Thymus (tissue), 11 donors: ENCODE data around the gene EXOC1L. TPM values are rescaled to one million over a fixed set of nuclear protein-coding genes. Genes with fewer than 3 reads are reported as not detected.

Source experiments
- DNase-seq, 9 donors: peaks; one replicate each; pipeline ENCODE4 v3.0.0-alpha.2; 2013; ENCODE audit warnings: low spot score in 9 of 9, low read depth in 6 of 9, missing footprints in 1 of 9
- H3K27ac ChIP-seq, 2 donors: one replicate each; pipeline ENCODE4 v1.5.1; 2013; ENCODE audit warnings: control low read depth in 1 of 2, low read depth in 1 of 2, low read length in 1 of 2, mild to moderate bottlenecking in 1 of 2, moderate library complexity in 1 of 2
- H3K27me3 ChIP-seq, 2 donors: one replicate each; pipeline ENCODE4 v1.5.1; 2013; ENCODE audit warnings: low read length in 1 of 2; ENCODE audit not compliant: control insufficient read depth in 2 of 2, insufficient read depth in 1 of 2
- H3K36me3 ChIP-seq, 2 donors: one replicate each; pipeline ENCODE4 v1.5.1; 2013; ENCODE audit warnings: low read length in 1 of 2, mild to moderate bottlenecking in 1 of 2, moderate library complexity in 1 of 2; ENCODE audit not compliant: control insufficient read depth in 2 of 2, insufficient read depth in 2 of 2
- H3K4me1 ChIP-seq, 2 donors: one replicate each; pipeline ENCODE4 v1.5.1; 2013; ENCODE audit warnings: low read length in 2 of 2; ENCODE audit not compliant: control insufficient read depth in 2 of 2, insufficient read depth in 2 of 2
- H3K4me3 ChIP-seq, 2 donors: one replicate each; pipeline ENCODE4 v1.5.1; 2013; ENCODE audit warnings: low read length in 2 of 2, control low read depth in 1 of 2, mild to moderate bottlenecking in 1 of 2
- H3K9me3 ChIP-seq, 2 donors: one replicate each; pipeline ENCODE4 v1.5.1; 2013; ENCODE audit warnings: low read length in 1 of 2, mild to moderate bottlenecking in 1 of 2; ENCODE audit not compliant: control insufficient read depth in 2 of 2, insufficient read depth in 1 of 2
- WGBS: extraction: QIAGEN DNeasy Blood & Tissue Kit; methylation state at CpG from one replicate; pipeline ENCODE4 v1.1.7; 2013; 5-methylcytosine and 5-hydroxymethylcytosine counted together
- polyA plus RNA-seq: library from polyadenylated mRNA; stranded (reverse); fragments of 200-250 nt; gene quantifications from one replicate; pipeline ENCODE4 v1.2.3, GENCODE V29; 2013
- total RNA-seq: library from RNA; stranded (reverse); fragments of 120-200 nt; gene quantifications from one replicate; pipeline ENCODE4 v1.2.4, GENCODE V29; 2013
- donor health status: healthy.

The EXOC1L gene
- total and polyA plus RNA-seq, 2 donors = not detected

DNA sequence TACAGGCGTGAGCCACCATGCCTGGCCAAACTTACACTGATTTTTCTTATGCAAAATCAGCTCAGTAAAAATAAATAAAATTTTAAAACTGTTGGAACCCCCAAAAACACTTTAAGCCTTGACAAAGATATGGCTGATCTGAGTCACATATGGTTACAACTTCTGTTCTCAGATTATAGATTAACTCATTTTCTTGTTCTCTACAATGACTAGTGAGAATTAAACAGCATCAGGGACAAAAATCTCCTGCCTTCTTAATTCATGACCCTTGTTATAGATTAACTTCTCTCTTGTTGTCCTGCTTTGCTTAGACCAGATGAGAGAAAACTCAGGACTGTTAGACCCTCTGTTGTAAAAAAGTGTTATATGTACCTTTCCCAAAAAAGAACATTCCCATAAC, 24.2 kb upstream of the EXOC1L start:
- Histone ChIP-seq H3K27ac (no peak overlapping the region), H3K27me3 (peaks cover 13 to 47% of the 10 kb centered on the region in 2 donors), H3K9me3 (no peaks in the 10 kb centered on the region), H3K4me1 (no peaks in the 10 kb centered on the region), H3K36me3 (no peaks in the 10 kb centered on the region), H3K4me3 (no peak overlapping the region)
- DNase-seq = no peak
- WGBS = 94% methylated on average over 1 of the region's 1 CpG

DNA sequence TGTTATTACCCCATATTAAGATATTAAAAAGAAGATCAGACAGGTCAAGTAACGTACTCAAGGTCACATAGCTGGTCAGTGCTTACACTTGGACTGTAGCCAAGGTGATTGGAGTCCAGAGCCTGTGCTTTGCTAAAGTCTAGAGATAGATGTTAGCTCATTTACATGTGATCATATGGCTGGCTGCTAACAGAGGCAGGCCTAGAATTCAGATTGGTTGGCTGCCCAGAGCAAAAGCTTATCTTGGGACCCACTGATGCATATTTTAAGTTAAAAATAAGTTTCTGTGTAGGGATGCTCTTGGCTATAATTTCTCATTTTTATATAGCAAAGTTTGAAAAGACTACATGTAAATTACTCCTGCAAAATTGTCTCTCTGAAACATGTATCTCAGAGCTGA, 18.1 kb upstream of the EXOC1L start:
- Histone ChIP-seq H3K4me1 (no peaks in the 10 kb centered on the region), H3K27me3 (peaks cover 0 to under 1% of the 10 kb centered on the region in 2 donors), H3K4me3 (no peak overlapping the region), H3K27ac (no peak overlapping the region), H3K36me3 (no peaks in the 10 kb centered on the region), H3K9me3 (no peaks in the 10 kb centered on the region)
- 41% methylated on average over 1 of the region's 1 CpG for WGBS
- DNase-seq = no peak

GRCh38 chr4:55807556-55807955, 12.0 kb upstream of the EXOC1L start:
- no peaks in the 10 kb centered on the region for H3K9me3 ChIP-seq
- H3K27me3 ChIP-seq = no peaks in the 10 kb centered on the region
- H3K4me1 ChIP-seq = no peaks in the 10 kb centered on the region
- H3K27ac ChIP-seq = no peak overlapping the region
- no peak overlapping the region for H3K4me3 ChIP-seq
- H3K36me3 ChIP-seq = no peaks in the 10 kb centered on the region
- DNase-seq = no peak

DNA sequence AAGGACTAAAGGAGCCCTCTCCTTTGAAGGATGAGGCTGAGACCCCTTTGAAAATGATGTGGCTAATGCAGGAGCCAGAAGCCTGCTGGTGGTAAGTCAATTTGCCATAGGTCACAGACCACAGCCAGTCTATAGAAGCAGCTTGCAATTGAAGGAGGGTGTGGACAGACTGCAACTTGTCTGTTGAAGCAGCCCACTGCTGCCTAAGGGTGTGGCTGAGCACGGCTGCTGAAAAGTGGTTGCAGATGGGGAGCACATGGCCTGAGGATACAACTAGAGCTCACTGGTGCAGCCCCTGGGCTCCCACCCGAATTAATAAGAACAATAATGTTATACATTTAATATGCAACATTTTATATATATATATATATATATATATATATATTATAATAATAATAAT, 11.4 kb upstream of the EXOC1L start:
- no peak overlapping the region for H3K27ac ChIP-seq

GRCh38 chr4:55808632-55809031, 11.0 kb upstream of the EXOC1L start:
- 89% methylated on average over 5 of the region's 5 CpGs for WGBS

More for the DNA sequence above, 11.4 kb upstream of the EXOC1L start:
- no peaks in the 10 kb centered on the region for H3K9me3 ChIP-seq
- no peaks in the 10 kb centered on the region for H3K27me3 ChIP-seq
- H3K4me3 ChIP-seq = no peak overlapping the region
- no peaks in the 10 kb centered on the region for H3K36me3 ChIP-seq
- WGBS = 97% methylated on average over 2 of the region's 2 CpGs
- no peaks in the 10 kb centered on the region for H3K4me1 ChIP-seq
- DNase-seq = no peak

GRCh38 chr4:55817691-55818090, 1.9 kb upstream of the EXOC1L start:
- H3K9me3 ChIP-seq = no peaks in the 10 kb centered on the region
- H3K4me1 ChIP-seq = no peaks in the 10 kb centered on the region
- WGBS = 97% methylated on average over 3 of the region's 3 CpGs
- no peaks in the 10 kb centered on the region for H3K36me3 ChIP-seq
- no peak overlapping the region for H3K4me3 ChIP-seq
- H3K27me3 ChIP-seq = peaks cover 0 to 10% of the 10 kb centered on the region in 2 donors
- H3K27ac ChIP-seq = no peak overlapping the region
- DNase-seq = no peak

More at GRCh38 chr4:55808632-55809031, 11.0 kb upstream of the EXOC1L start:
- no peaks in the 10 kb centered on the region for H3K4me1 ChIP-seq
- DNase-seq = no peak
- no peaks in the 10 kb centered on the region for H3K36me3 ChIP-seq
- H3K27ac ChIP-seq = no peak overlapping the region
- H3K9me3 ChIP-seq = no peaks in the 10 kb centered on the region
- no peak overlapping the region for H3K4me3 ChIP-seq
- no peaks in the 10 kb centered on the region for H3K27me3 ChIP-seq

DNA sequence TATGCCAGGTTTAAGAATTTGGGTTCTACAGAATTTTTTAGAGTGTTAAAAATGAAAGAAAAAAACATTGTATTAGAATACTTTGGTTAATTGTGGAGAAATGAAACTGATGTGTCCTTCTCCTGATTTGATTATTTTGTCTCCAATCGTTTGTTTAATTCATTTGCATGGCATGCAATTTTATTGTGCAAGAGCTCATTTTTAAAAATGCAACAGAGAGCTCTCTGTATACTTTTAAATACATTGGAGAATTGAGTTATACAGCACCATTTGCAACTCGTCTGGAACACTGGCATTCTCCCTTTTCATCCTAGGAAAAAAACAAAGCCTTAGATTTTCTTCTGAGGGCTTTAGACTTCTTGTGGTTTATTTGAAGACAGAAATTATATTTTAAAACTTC, 689 bp downstream of the EXOC1L start:
- Histone ChIP-seq H3K27ac (no peak overlapping the region), H3K27me3 (peaks cover 0 to 10% of the 10 kb centered on the region in 2 donors), H3K4me1 (no peaks in the 10 kb centered on the region), H3K4me3 (no peak overlapping the region), H3K36me3 (no peaks in the 10 kb centered on the region), H3K9me3 (no peaks in the 10 kb centered on the region)
- WGBS = 55% methylated on average over 2 of the region's 2 CpGs
- DNase-seq = no peak

- no peak overlapping the region for H3K4me3 ChIP-seq
Observed at GRCh38 chr4:55822329-55822728, 2.7 kb downstream of the EXOC1L start.

DNA sequence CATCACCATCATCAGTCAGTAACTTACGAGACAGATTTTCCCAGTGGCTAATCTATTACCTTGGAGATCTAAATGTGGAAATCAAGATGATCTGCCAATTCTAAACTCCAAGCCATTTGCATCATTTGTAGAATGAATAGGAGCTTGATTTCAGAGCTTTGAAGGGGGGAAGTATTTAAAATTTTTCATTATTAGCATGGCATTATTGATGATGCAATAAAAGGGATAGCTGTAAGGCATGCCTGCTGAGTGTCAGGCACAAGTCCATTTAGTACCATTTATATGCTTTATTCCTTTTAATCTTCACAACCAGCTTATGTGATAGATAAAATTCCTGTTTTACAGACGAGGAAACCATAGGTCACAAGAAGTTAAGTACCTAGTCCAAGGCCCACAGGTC, 5.3 kb downstream of the EXOC1L start:
- Histone ChIP-seq H3K27me3 (peaks cover 0 to 4% of the 10 kb centered on the region in 2 donors), H3K4me3 (no peak overlapping the region), H3K27ac (no peak overlapping the region), H3K36me3 (no peaks in the 10 kb centered on the region), H3K4me1 (no peaks in the 10 kb centered on the region), H3K9me3 (no peaks in the 10 kb centered on the region)
- 90% methylated on average over 2 of the region's 2 CpGs for WGBS
- DNase-seq = no peak

More at GRCh38 chr4:55822329-55822728, 2.7 kb downstream of the EXOC1L start:
- Histone ChIP-seq H3K9me3 (no peaks in the 10 kb centered on the region), H3K27me3 (peaks cover 0 to 10% of the 10 kb centered on the region in 2 donors), H3K4me1 (no peaks in the 10 kb centered on the region), H3K27ac (no peak overlapping the region), H3K36me3 (no peaks in the 10 kb centered on the region)
- 94% methylated on average over 3 of the region's 3 CpGs for WGBS
- DNase-seq = no peak

DNA sequence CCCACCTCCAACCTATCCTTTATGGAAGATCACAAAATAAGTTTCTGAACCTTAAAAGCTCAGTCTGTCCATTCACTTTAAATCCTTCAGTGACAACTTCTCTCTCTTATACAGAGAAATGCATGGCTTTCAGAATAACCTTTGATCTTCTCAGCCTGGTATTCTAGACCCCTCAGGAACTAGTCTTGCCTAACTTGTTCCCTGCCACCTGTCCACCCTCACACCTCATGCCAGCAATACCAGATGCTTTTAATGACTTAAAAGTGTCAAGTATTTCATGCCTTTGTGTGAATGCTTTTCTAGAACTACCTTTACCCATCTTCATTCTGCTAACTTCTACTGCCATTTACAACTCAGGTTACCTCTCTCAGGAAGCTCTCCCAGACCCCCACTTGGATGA, 7.4 kb downstream of the EXOC1L start:
- no peak for DNase-seq
- Histone ChIP-seq H3K27me3 (no peaks in the 10 kb centered on the region), H3K36me3 (no peaks in the 10 kb centered on the region), H3K4me1 (no peaks in the 10 kb centered on the region), H3K27ac (no peak overlapping the region), H3K9me3 (no peaks in the 10 kb centered on the region), H3K4me3 (no peak overlapping the region)
